Stomach (tissue), 4 donors: ENCODE results near the gene KDM6A.

ENCODE experiments used
- EP300 ChIP-seq: sonication (generic); formaldehyde crosslinking; IDR thresholded peaks from one replicate; pipeline ENCODE4 v1.6.1; 2017; ENCODE audit warnings: antibody characterized with exemption
- POLR2AphosphoS5 ChIP-seq, 3 donors: sonication (generic); formaldehyde crosslinking; IDR thresholded peaks; one replicate each; pipeline ENCODE4 v1.6.1; 2016; ENCODE audit warnings: antibody characterized with exemption in 3 of 3
- TF ChIP-seq, protein P1 (sequence below), 7 experiments: fragments of 450-650 bp in 4 of 7; fragments of 200-600 bp in 3 of 7; sonication (generic) in 3 of 7; IDR thresholded peaks; one replicate each; pipeline ENCODE4 v1.5.1; 2016 to 2019; ENCODE audit warnings: antibody characterized with exemption in 7 of 7, control low read depth in 2 of 7, mild to moderate bottlenecking in 1 of 7

GRCh38 chrX:44957848-44958247 lies 84.9 kb downstream of the KDM6A start:
- TF ChIP-seq, protein P1, sequence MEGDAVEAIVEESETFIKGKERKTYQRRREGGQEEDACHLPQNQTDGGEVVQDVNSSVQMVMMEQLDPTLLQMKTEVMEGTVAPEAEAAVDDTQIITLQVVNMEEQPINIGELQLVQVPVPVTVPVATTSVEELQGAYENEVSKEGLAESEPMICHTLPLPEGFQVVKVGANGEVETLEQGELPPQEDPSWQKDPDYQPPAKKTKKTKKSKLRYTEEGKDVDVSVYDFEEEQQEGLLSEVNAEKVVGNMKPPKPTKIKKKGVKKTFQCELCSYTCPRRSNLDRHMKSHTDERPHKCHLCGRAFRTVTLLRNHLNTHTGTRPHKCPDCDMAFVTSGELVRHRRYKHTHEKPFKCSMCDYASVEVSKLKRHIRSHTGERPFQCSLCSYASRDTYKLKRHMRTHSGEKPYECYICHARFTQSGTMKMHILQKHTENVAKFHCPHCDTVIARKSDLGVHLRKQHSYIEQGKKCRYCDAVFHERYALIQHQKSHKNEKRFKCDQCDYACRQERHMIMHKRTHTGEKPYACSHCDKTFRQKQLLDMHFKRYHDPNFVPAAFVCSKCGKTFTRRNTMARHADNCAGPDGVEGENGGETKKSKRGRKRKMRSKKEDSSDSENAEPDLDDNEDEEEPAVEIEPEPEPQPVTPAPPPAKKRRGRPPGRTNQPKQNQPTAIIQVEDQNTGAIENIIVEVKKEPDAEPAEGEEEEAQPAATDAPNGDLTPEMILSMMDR (IDR thresholded peaks at IDR 0.05) = no peak
- no peak for TF ChIP-seq EP300
- no peak for TF ChIP-seq POLR2AphosphoS5 (IDR thresholded peaks at IDR 0.05)
